GM21423 (cell line): ENCODE data around the gene CYYR1.
"Not testable (repeated sequence)": the region's sequence is repeated elsewhere in the genome, so short reads cannot be mapped to it uniquely, and the experiment has no call there.

Source experiments
- ATAC-seq: cut with Tn5 transposase; IDR thresholded peaks from one replicate; pipeline ENCODE4 v1.9.1; 2021; ENCODE audit warnings: mild to moderate bottlenecking, moderate library complexity; ENCODE audit not compliant: unreplicated experiment

The CYYR1 gene

DNA sequence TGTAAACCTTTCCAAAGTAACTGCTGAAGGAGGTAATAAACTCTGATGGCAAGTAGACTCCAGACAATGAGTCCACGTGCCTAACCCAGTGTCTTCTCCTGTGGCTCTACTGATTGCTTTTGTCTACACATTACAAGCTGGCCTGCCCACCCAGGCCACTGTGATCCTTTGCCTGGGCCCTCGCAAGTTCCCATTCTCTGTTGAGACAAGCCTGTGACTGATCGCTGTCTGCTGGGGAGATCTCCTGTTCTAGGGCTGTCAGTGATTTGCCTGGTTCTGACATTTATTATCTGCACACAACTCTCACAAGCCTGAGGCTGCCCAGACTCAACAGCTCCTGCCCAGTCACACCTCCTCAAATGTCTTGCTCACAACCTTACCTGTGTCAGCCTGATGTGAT is 81.4 kb downstream of the CYYR1 start:
- ATAC-seq: no peak

DNA sequence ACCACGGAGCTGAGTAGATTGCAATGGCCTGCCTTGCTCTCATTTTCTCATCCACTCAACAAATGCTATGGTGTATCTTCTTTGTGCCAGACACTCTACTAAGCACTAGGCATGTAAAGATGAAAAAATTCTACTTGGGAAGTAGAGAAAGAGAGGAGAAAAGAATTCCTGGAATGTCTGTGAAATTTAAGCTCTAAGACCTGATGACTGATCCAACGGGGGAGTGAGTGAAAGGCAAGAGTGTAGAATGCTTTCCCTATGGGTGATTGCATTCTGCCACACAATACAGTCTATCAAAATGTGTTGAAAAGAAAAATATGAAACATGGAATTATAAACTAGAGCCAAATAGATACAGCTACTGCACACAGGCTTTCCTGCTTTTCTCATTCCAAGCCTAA is 82.3 kb downstream of the CYYR1 start:
- ATAC-seq: no peak

DNA sequence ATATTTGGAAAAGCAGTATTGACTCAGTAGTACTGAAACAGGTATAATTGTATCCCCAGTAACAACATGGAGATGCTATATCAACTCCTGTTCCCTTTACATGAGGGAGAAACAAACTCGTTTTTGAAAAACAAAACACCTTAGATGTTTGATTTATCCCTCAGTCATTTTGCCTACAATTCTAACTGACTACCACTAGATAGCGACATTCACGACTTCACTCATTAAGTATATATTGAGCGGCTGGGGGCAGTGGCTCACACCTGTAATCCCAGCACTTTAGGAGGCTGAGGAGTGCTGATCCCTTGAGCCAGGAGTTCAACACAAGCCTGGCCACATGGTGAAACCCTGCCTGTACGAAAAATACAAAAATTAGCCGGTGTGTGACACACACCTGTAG is 83.3 kb downstream of the CYYR1 start:
- no peak for ATAC-seq

DNA sequence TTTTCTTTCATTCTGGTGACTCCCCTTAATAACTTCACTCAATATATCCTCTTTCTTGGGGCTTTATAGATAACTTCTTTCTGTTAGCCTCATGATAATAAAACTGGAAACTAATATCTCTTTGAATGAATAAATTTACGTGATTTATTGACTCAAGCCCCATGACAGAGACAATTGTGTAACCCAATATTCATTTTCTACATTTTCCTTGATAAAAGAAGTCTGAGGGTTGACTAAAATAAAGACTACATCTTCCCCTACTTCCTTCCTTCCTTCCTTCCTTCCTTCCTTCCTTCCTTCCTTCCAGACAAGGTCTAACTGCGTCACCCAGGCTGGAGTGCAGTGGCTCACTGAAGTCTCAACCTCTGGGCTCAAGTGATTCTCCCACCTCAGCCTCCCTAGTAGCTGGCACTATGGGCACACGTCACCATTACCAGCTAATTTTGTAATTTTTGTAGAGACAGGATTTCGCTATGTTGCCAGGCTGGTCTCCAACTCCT is 85.1 kb downstream of the CYYR1 start:
- no peak for ATAC-seq

GRCh38 chr21:26473471-26473870 is 99.6 kb downstream of the CYYR1 start:
- ATAC-seq: no peak

DNA sequence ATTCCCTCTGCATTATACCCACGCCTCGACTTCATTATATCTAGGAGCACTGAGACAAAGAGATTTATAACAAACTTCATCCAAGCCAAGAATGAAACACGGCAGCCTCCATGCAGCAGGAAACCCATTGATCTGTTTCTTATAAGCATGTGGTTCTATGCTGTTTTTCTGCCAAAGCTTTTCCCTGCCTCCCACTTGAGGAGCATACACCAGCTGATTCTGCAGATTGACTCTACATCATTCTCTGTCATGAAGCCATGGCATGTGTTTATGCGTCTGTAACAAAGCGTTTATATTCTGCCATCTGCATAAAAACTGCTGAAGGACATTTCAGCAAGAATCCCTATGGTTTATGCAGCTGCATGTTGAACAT is 102.0 kb downstream of the CYYR1 start:
- no peak for ATAC-seq

GRCh38 chr21:26470351-26471098 is 102.6 kb downstream of the CYYR1 start:
- no peak for ATAC-seq

DNA sequence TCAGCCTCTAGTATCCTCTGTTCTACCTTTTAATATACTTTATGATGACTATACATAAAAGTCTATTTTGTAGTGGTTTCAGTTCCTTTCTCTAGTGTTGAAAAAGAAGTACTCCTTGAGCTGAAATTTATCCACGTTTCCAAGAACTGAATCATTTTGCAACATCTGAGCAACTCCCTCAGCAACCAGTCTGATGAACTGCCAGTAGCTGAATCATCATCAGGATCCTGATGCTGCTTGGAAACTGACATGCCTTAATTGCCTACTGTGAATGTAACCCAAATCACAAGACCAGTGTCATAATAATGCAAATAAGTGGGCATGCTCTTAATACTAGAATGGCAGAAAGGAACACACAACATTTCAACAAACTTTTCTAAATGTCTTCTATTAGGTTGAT is 103.3 kb downstream of the CYYR1 start:
- no peak for ATAC-seq

DNA sequence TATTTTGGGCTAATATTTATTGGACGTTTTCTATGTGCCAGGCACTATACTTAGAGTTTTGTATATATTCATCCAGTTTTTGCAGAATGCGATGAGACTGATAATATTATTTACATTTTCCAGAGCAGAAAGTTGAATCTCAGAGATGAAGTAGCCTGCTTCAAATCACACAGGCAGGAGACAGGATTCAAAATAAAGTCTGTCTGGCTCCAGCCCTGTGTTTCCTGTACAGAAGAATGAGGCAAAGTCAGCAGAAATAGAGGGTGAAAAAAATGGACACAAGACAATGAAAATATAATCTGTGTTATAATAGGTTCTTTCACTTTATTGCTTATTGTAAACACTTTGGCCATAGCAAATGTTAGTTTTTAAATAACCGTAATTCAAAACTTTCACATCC is 107.2 kb downstream of the CYYR1 start:
- ATAC-seq: no peak

DNA sequence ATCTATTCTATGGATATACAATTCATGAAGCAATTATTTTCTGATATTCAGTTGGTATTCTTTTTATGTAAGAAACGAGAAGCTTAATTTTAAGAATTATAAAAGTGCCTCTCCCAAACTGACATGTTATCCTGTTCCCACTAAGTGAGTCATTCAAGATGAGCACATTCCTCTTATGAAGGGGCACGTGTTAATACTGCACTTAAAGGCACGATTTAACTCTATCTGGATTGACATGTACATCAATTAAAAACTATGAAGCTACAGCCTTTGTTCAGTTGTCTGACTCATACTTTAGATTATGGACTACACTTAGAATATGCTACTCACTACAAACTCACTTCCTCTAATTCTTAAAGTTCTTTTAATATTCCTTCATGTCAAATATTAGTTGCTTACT is 111.6 kb downstream of the CYYR1 start:
- ATAC-seq: no peak

DNA sequence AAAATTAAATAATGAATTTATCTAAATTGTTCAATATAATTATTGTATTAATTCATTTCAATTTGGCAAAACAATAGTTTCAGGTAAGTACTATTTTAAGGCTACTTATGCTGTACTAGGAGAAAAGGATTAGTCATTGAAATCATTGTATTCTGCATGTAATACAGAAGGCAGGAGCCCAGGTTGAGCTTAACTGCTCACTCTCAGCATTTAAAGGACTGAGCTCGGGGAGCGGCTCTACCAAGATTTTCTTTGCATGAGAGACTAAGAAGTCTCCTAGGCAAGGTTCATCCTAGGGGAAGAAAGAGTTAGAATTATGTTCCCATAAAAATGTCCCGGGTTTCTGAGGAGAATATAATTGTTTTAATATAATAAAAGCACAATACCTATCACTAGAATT is 112.5 kb downstream of the CYYR1 start:
- ATAC-seq: no peak

- not testable (repeated sequence) for ATAC-seq
These were observed 114.2 kb downstream of the CYYR1 start for GRCh38 chr21:26458854-26459253.

GRCh38 chr21:26457817-26458216 is 115.3 kb downstream of the CYYR1 start:
- no peak for ATAC-seq

GRCh38 chr21:26453267-26453666 is 119.8 kb downstream of the CYYR1 start:
- no peak for ATAC-seq

GRCh38 chr21:26451081-26451740 is 121.9 kb downstream of the CYYR1 start:
- no peak for ATAC-seq

GRCh38 chr21:26449161-26449560 is 123.9 kb downstream of the CYYR1 start:
- ATAC-seq: no peak

DNA sequence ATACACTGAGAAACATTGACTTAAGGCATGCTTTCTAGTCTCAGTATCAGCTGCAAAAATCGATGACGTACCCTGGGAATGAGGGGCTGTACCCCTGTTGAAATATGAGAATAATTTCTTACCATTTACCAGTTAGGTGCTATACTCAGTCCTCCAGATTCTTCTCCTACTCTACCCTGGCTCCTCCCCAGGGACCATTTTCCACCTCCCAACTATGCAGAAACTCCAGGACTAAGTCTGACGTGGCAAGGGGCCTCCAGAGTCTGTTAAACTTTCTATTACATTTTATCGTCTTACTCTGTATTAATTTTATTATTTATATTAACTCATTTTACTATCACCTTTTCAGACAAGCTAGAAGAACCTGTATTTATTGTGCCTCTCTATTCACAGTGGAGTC is 124.3 kb downstream of the CYYR1 start:
- no peak for ATAC-seq

DNA sequence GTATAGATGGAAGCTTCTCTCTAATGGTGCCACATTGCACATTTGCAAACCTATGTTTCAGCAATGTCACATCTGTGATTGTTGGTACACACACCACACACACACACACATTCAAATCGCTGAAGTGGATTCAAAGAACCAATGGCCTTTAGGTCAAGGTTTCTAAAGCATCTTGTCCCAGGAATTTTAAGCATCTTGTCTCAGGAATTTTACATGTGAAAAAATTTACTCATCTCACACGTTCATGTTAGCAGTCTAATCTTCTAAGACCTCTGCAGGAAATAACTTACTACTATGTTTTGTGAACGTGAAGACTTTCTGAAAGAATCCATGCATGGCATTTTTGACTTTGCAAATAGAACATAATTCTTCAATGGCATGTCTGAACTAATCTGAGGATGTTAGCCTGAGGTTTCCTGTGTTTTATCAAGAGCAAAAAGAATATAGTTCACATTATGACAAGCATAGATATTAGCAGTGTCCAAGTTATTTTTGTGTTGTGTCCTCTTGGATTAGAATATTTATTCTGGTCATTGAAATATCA is 125.1 kb downstream of the CYYR1 start:
- ATAC-seq: no peak

GRCh38 chr21:26445440-26445839 is 127.6 kb downstream of the CYYR1 start:
- no peak for ATAC-seq

- ATAC-seq: no peak
These were observed 128.4 kb downstream of the CYYR1 start for GRCh38 chr21:26444646-26445045.

- no peak for ATAC-seq
These were observed 129.2 kb downstream of the CYYR1 start for GRCh38 chr21:26443867-26444266.

DNA sequence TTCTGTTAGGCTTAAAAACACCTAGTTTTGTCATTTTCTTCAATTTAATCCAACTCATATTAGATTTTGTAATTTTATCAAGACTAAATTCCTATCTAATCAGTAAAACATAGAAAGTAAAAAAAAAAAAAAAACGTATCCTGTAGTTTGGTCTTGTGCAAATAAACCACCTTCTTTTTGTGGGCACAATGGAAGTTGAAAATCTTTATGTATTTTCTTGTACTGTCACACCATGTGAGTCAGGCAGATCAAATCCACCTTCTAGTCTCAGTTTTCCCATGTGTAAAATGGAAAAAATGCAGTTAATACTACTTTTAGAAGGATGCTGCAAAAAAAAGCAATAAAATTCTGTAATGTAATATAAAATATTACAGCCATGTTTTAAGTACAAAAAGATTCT is 129.8 kb downstream of the CYYR1 start:
- ATAC-seq: no peak
